Common myeloid progenitor, CD34-positive (primary cell): ENCODE measurements around the gene SDHAF2.

Experiments used
- CTCF ChIA-PET: fragments of 350-600 bp; sonication (Branson Sonifier 250); formaldehyde crosslinking; loops from one replicate; lab custom pipeline; 2021; ENCODE audit warnings: antibody characterized with exemption; lab: Charles Lee
- POLR2A ChIA-PET: fragments of 350-600 bp; sonication (Branson Sonifier 250); formaldehyde crosslinking; loops from one replicate; lab custom pipeline; 2021; ENCODE audit warnings: antibody characterized with exemption; lab: Charles Lee
- DNase-seq, 3 donors: peaks; one replicate each; pipeline versions ENCODE4 v3.0.0 to v3.0.0-alpha.2; 2013
- H3K27ac ChIP-seq, 2 experiments: 1 replicate in 1 of 2; 2 replicates in 1 of 2; pipeline ENCODE4 v1.7.0; 2013; ENCODE audit warnings: inconsistent platforms in 2 of 2, low read length in 2 of 2, mild to moderate bottlenecking in 2 of 2, low read depth in 1 of 2, moderate library complexity in 1 of 2; ENCODE audit not compliant: severe bottlenecking in 2 of 2, insufficient read depth in 1 of 2, poor library complexity in 1 of 2
- H3K27me3 ChIP-seq, 5 experiments: replicated peaks in 2 of 5; 1 replicate in 3 of 5; 2 replicates in 2 of 5; pipeline versions ENCODE4 v1.6.1 to v1.7.0; 2013; ENCODE audit warnings: low read length in 4 of 5, mild to moderate bottlenecking in 2 of 5, moderate library complexity in 2 of 5, inconsistent platforms in 1 of 5; ENCODE audit not compliant: insufficient read depth in 5 of 5, control insufficient read depth in 4 of 5
- H3K36me3 ChIP-seq, 4 experiments: 1 replicate in 2 of 4; 2 replicates in 2 of 4; pipeline versions ENCODE4 v1.6.1 to v1.7.0; 2013; ENCODE audit warnings: low read length in 3 of 4, control low read depth in 1 of 4, mild to moderate bottlenecking in 1 of 4; ENCODE audit not compliant: control insufficient read depth in 4 of 4, insufficient read depth in 4 of 4
- H3K4me1 ChIP-seq, 4 experiments: 1 replicate in 3 of 4; 2 replicates in 1 of 4; pipeline versions ENCODE4 v1.6.1 to v1.7.1; 2013; ENCODE audit warnings: low read length in 3 of 4, mild to moderate bottlenecking in 3 of 4, control low read depth in 1 of 4, inconsistent platforms in 1 of 4, moderate library complexity in 1 of 4; ENCODE audit not compliant: control insufficient read depth in 4 of 4, insufficient read depth in 4 of 4; ENCODE audit errors: control extremely low read depth in 1 of 4
- H3K4me3 ChIP-seq, 7 experiments: 1 replicate in 4 of 7; 2 replicates in 3 of 7; pipeline versions ENCODE4 v1.5.1 to v1.7.0; 2013; ENCODE audit warnings: mild to moderate bottlenecking in 7 of 7, low read length in 6 of 7, moderate library complexity in 6 of 7, inconsistent platforms in 2 of 7, low read depth in 2 of 7, control low read depth in 1 of 7; ENCODE audit not compliant: insufficient read depth in 4 of 7, control insufficient read depth in 1 of 7; ENCODE audit errors: extremely low read depth in 1 of 7
- H3K9me3 ChIP-seq, 5 experiments: 1 replicate in 4 of 5; 2 replicates in 1 of 5; pipeline versions ENCODE4 v1.6.1 to v1.7.1; 2013; ENCODE audit warnings: low read length in 4 of 5, mild to moderate bottlenecking in 2 of 5, inconsistent platforms in 1 of 5, low read depth in 1 of 5, moderate library complexity in 1 of 5; ENCODE audit not compliant: control insufficient read depth in 4 of 5, insufficient read depth in 2 of 5; ENCODE audit errors: control extremely low read depth in 1 of 5
- WGBS: methylation state at CpG from one replicate; pipeline ENCODE4 v1.1.5; 2013; ENCODE audit not compliant: insufficient coverage; 5-methylcytosine and 5-hydroxymethylcytosine counted together

Gene SDHAF2

GRCh38 chr11:61480261-61480993 lies 50.5 kb downstream of the SDHAF2 start:
- no peak overlapping the region for H3K4me3 ChIP-seq
- ChIA-PET POLR2A (no interaction called here), CTCF (interaction anchor here (1.5 to 29.0 kb wide), 3 partner anchors 8 to 159 kb away, joined by 4 to 453 read pairs (median 9); partner anchors contain the start of gene LRRC10B)
- no peaks in the 10 kb centered on the region for H3K9me3 ChIP-seq
- DNase-seq: no peak
- H3K27ac ChIP-seq: no peak overlapping the region
- WGBS: 92% methylated on average over 14 of the region's 15 CpGs
- peaks cover 0 to 7% (median 0%) of the 10 kb centered on the region in 4 experiments for H3K4me1 ChIP-seq
- peaks cover 0 to 5% (median 0%) of the 10 kb centered on the region in 5 experiments for H3K27me3 ChIP-seq
- no peaks in the 10 kb centered on the region for H3K36me3 ChIP-seq

- no peaks in the 10 kb centered on the region for H3K36me3 ChIP-seq
- POLR2A ChIA-PET: interaction anchor here (0.6 kb wide), 1 partner anchor 26 kb away, joined by 3 read pairs; no protein-coding TSS in a partner anchor
- no peak overlapping the region for H3K4me3 ChIP-seq
- peaks cover 0 to 5% (median 0%) of the 10 kb centered on the region in 5 experiments for H3K27me3 ChIP-seq
- peak; percentile 4 to 41 (median 33) for DNase-seq
- CTCF ChIA-PET: interaction anchor here (1.5 to 29.0 kb wide), 3 partner anchors 8 to 158 kb away, joined by 4 to 453 read pairs (median 9); partner anchors contain the start of gene LRRC10B
- peaks cover 0 to 7% (median 0%) of the 10 kb centered on the region in 4 experiments for H3K4me1 ChIP-seq
- 88% methylated on average over 2 of the region's 7 CpGs for WGBS
- no peak overlapping the region for H3K27ac ChIP-seq
- no peaks in the 10 kb centered on the region for H3K9me3 ChIP-seq
Measured at GRCh38 chr11:61480994-61481335, 51.0 kb downstream of the SDHAF2 start.

GRCh38 chr11:61481806-61482205 lies 51.9 kb downstream of the SDHAF2 start:
- H3K4me1 ChIP-seq: peaks cover 0 to 7% (median 0%) of the 10 kb centered on the region in 4 experiments
- no peak for DNase-seq
- WGBS: 87% methylated on average over 8 of the region's 10 CpGs

GRCh38 chr11:61482513-61482912 lies 52.6 kb downstream of the SDHAF2 start:
- Histone ChIP-seq H3K27ac (no peak overlapping the region), H3K4me3 (no peak overlapping the region), H3K27me3 (peaks cover 0 to 5% (median 0%) of the 10 kb centered on the region in 5 experiments), H3K36me3 (peaks cover 0 to 8% (median 0%) of the 10 kb centered on the region in 4 experiments), H3K9me3 (no peaks in the 10 kb centered on the region), H3K4me1 (peaks cover 0 to 7% (median 0%) of the 10 kb centered on the region in 4 experiments)
- 43% methylated on average over 6 of the region's 7 CpGs for WGBS
- POLR2A ChIA-PET: no interaction called here
- DNase-seq: peak in 2 of 3 donors; percentile 7 to 18
- CTCF ChIA-PET: interaction anchor here (0.6 to 29.0 kb wide), 12 partner anchors 10 to 252 kb away, joined by 3 to 453 read pairs (median 4); partner anchors contain the start of gene LRRC10B

More at GRCh38 chr11:61481806-61482205, 51.9 kb downstream of the SDHAF2 start:
- Histone ChIP-seq H3K4me3 (no peak overlapping the region), H3K36me3 (peaks cover 0 to 1% (median 0%) of the 10 kb centered on the region in 4 experiments), H3K9me3 (no peaks in the 10 kb centered on the region), H3K27me3 (peaks cover 0 to 5% (median 0%) of the 10 kb centered on the region in 5 experiments), H3K27ac (no peak overlapping the region)
- ChIA-PET CTCF (interaction anchor here (0.6 to 29.0 kb wide), 11 partner anchors 9 to 196 kb away, joined by 3 to 453 read pairs (median 4); partner anchors contain the start of gene LRRC10B), POLR2A (no interaction called here)

GRCh38 chr11:61484541-61484940 lies 54.6 kb downstream of the SDHAF2 start:
- peaks cover 0 to 4% (median 0%) of the 10 kb centered on the region in 4 experiments for H3K4me1 ChIP-seq
- 98% methylated on average over 7 of the region's 11 CpGs for WGBS
- peaks cover 0 to 6% (median 0%) of the 10 kb centered on the region in 5 experiments for H3K27me3 ChIP-seq
- DNase-seq: no peak
- no peaks in the 10 kb centered on the region for H3K9me3 ChIP-seq
- CTCF ChIA-PET: interaction anchor here (1.2 to 29.0 kb wide), 3 partner anchors 10 to 32 kb away, joined by 3 to 453 read pairs (median 4); partner anchors contain the start of gene LRRC10B
- POLR2A ChIA-PET: interaction anchor here (0.7 kb wide), 1 partner anchor 571 kb away, joined by 7 read pairs; no protein-coding TSS in a partner anchor
- H3K36me3 ChIP-seq: peaks cover 0 to 9% (median 0%) of the 10 kb centered on the region in 4 experiments
- no peak overlapping the region for H3K4me3 ChIP-seq
- H3K27ac ChIP-seq: no peak overlapping the region

- no peak for DNase-seq
- Histone ChIP-seq H3K27me3 (peaks cover 0 to 4% (median 0%) of the 10 kb centered on the region in 5 experiments), H3K4me3 (no peak overlapping the region), H3K27ac (no peak overlapping the region), H3K4me1 (peaks cover 0 to 4% (median 0%) of the 10 kb centered on the region in 4 experiments), H3K9me3 (no peaks in the 10 kb centered on the region), H3K36me3 (peaks cover 0 to 9% (median 0%) of the 10 kb centered on the region in 4 experiments)
- CTCF ChIA-PET: interaction anchor here (1.4 to 29.0 kb wide), 2 partner anchors 11 to 32 kb away, joined by 4 to 453 read pairs; partner anchors contain the start of gene LRRC10B
- POLR2A ChIA-PET: no interaction called here
- 98% methylated on average over 10 of the region's 11 CpGs for WGBS
Measured at GRCh38 chr11:61485080-61485479, 55.2 kb downstream of the SDHAF2 start.
